ENCODE data around the gene MSANTD3.

The MSANTD3 gene

DNA sequence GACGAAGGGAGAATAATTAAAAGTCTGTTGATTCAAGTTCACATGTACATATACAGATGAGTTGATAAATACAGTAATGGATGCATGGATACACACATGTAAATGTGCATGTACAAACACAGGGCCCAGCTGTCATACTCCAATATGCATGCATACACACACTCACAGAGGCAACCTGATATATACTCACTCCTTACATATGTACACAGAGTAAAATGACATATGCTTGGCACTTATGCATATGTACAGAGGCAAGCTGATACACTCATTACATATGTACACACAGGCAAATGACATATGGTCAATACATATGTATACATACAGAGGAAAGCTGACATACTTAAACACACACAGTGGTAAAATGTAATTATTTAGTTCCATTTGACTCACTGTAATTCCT is 38.8 kb downstream of the MSANTD3 start:
- no peak for DNase-seq (ENCODE audit: low read depth)

DNA sequence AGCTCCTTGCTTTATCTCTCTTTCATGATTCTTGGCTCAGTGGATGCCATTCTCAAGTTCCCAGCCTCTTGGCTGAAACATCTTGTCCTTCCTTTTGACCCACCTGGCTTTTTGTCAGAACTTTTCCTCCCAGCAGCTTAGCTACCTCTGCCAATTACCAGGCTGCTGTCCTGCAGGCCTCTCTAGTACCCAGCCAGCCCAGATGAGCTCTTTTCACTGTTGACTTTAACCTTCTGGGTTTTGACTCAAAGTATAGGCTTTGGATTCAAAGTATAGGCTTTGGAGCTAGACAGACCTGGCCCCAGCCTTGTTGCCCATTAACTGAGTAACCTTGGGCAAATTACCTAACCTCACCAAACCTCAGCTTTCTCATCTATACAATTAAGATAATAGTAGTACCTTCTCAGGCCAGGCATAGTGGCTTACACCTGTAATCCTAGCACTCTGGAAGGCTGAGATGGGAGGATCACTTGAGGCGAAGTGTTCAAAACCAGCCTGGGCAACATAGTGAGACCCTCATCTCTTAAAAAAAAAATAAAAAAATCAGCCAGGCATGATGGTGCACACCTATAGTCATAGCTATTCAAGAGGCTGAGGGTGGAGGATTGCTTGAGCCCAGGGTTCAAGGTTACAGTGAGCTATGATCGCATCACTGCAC is 39.4 kb downstream of the MSANTD3 start:
- DNase-seq (ENCODE audit: low read depth), result peak; percentile 50

DNA sequence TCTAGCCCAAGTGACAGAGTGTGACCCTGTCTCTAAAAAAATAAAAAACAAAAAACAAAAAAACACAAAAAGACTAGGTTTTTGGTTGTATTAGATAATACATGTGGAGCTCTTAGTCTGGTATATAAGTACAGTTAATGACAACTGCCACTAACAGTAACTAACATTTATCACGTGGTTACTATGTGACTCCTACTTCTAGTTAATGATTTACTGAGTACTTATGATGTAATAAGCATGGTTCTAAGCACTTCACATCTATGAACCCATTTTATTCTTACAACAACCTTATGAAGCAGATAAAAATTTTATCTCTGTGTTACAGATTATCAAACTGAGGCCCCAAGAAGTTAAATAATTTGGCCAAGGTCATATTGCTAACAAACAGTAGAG is 39.9 kb downstream of the MSANTD3 start:
- no peak for DNase-seq (ENCODE audit: low read depth)

DNA sequence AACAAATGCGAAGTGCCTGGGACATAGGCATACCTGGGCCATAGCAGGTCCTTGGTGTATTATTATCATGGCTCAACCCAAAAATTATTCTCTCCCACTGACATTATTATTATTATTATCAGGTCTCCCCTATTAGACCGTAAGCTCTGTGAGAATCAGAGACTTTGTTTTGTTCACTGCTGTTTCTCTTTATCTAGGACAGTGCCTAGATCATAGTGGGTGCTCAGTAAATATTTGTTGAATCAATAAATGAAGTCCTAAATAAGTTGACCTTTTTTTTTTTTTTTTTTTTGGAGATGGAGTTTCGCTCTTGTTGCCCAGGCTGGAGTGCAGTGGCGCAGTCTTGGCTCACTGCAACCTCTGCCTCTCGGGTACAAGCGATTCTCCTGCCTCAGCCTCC is 41.1 kb downstream of the MSANTD3 start:
- no peak for DNase-seq (ENCODE audit: low read depth)

DNA sequence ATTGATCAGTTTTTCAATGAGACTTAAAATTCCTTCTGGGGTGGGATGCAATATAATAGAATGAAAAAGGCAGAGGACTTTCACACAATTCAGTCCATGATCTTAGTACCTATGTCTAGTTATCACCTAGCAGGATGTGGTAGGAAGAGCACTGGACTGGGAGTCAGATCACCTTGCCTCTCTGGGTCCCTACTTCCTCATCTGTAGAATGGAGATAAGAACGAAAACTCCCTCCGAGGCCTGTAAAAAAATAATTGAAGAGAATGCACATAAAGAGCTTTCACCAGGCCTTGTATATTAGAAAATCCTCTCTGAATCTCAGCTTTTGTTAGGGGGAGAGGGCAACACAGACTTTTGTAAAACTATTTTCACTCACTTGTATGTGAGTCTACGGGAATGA is 45.3 kb downstream of the MSANTD3 start:
- DNase-seq (ENCODE audit: low read depth), result no peak

DNA sequence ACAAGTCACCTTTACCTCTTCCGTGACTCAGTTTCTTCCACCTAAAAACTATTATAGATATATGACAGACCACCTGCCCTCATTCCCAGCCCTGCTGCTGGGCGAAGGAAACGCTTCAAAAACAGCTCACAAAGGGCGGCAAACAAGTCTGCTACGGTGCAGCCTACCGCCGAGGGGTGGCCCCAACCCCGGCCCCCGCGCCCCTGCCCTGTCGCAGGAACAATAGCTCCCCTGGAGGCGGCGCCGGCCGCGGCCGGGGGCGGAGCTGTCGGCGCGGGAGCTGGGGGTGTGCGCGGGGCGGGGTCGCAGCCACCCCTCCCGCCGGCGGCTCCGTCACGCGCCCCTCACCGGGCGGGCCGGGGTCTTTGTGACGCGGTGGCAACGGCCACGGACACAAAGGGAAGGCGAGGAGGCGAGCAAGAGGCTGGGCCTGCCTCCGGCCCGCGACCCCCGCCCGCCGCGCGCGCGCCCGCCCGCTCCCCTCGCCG is 45.9 kb downstream of the MSANTD3 start, which contains the start of gene TMEFF1:
TSS of gene TMEFF1 (plus strand) at position 362 of the 488 bp plus-strand sequence. CDS start 396 bp downstream, outside the sequence.
- DNase-seq (ENCODE audit: low read depth), result peak; percentile 12

DNA sequence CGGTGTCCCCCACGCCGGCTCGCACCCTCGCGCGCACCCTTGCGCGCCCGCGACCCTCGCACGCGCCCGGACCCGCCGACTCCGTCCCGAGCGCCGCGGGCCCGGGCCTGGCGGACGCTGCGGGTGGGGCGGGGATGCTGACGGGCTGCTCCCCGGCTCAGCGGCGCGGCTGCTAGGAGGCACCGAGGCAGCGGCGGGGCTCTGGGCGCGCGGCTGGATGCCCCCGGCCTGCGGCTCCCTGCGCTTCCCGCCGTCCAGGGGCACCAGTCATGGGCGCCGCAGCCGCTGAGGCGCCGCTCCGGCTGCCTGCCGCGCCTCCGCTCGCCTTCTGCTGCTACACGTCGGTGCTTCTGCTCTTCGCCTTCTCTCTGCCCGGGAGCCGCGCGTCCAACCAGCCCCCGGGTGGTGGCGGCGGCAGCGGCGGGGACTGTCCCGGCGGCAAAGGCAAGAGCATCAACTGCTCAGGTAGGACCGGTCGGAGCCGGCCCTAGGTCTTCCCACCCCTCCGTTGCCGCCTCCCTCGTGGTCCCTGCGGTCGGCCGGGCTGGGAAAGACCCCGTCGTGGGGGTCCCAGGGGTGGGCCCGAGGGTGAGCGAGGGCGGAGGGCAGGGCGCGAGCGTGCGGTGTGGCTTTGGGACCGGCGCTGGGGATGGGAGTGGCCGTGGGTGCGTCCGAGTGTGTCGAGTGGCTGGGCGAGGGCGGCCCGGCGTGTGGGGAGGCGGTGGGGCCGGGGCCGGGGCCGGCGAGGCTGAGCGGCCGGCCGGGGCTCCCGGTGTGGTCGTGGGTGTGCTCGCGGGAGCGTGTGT is 46.5 kb downstream of the MSANTD3 start:
- DNase-seq (ENCODE audit: low read depth), result peak; percentile 5

DNA sequence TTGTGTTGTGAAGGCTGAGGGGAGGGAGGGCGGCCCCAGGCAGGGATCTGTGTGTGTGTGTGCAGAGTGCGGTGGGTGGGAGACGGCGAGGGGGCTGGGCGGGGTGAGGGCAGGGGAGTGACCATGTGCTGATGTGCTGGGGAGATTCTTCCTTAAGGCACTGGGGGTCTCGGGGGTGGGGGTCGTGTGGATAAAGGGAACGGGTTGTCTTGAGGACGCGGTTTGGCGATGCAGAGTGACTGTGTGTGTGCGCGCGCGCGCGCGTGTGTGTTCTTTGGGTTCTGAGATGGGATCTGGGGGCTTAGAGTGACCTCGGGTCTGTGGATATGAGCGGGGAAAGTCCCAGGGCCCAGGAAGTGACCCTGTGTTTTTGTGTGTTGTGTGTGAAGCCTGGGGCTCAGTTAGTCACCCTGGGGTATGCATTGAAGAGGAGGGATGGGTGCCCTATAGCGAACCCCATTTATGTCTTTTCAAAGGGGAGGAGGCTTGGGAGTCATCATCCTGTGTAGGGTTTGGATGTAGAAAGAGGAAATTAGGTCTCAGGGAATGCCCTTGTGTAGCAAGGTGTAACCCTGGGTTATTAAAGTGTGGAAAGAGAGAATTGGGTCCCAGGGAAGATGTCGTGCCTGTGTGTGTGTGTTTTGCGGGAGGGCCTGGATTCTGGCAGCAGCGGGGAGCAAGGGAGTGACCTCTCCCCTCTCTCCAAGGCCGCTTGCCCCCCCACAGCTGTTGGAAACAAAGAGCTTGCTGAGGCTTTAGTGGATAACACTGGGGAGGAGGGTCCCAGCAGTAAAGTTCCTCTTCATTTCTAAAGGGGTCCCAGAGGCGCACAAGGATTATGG is 47.4 kb downstream of the MSANTD3 start:
- no peak for DNase-seq (ENCODE audit: low read depth)

DNA sequence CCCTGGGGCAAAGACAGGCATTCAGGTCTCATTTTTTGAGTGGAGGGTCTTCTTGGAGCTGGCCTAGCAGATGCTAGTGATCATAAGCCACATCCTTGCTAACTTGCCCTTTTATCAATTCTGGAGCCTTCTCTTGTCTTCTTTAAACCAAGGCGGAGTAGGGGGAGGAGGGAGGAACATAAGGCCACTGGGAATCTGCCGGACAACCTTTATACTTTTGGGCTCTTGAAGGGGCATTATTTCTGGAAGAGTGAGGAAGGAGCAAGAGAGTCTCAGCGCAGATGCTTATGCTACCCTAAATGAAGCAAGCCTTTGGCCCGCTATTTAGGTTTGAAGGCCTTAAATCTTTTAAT is 48.0 kb downstream of the MSANTD3 start:
- DNase-seq (ENCODE audit: low read depth), result no peak

DNA sequence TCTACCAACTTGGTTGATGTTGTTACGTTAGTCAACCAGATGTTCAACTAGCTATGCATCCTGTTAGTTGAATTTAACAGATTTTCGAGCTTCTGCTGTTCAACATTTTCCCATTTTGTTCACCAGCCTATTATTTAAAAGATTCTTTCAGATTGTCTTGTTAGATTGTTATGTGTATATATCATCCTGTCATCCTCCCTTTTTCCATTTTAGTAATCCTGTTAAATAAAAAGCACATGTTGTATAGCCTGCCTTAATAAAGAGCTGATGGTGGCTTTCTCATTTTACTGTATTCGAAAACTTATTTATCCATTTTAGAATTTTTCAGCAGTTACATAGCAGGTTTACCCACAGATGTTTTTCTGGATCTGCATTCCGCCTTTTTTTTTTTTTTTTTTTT is 50.3 kb downstream of the MSANTD3 start:
- DNase-seq (ENCODE audit: low read depth), result no peak

DNA sequence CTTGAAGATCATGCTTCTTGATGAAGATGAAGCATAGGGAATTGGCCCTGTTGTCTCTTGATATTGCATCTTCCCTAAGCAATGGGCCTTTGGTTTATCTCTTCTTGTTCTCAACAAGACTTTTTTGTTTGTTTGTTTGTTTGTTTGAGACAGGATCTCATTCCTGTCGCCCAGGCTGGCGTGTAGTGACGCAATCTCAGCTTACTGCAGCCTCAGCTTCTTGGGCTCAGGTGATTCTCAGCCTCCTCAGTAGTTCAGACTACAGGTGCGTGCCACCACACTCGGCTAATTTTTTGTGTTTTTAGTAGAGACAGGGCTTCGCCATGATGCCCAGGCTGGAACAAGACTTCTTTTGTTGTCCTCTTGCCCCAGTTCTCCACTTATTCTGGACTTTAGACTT is 51.2 kb downstream of the MSANTD3 start:
- no peak for DNase-seq (ENCODE audit: low read depth)

DNA sequence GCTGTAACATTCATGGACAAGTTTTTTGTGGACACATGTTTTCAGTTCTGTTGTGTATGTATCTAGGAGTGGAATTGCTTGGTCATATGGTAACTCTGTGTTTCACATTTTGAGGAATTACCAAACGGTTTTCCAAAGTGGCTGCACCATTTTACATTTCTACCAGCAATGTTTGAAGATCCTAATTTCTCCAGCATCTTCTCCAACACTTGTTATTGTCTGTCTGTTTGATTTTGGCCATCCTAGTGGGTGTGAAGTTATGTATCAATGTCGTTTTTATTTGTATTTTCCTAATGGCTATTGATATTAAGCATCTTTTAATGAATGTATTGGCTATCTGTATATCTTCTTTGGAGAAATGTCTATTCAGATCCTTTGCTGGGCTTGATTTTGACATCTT is 52.9 kb downstream of the MSANTD3 start:
- no peak for DNase-seq (ENCODE audit: low read depth)

DNA sequence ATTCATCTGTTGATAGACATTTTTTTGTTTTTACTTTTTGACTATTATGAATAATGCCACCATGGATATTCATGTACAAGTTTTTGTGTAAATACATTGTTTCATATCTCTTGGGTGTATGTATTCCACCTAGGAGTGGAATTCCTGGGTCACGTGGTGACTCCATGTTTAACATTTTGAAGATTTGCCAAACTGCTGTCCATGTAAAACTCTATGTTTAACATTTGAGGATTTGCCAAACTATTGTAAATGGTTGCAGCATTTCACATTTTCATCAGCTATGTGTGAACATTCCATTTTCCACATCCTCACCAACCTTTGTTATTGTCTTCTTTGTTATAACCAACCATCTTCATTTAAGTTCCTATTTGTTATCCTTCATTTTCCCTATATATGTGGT is 58.3 kb downstream of the MSANTD3 start:
- no peak for DNase-seq (ENCODE audit: low read depth)

DNA sequence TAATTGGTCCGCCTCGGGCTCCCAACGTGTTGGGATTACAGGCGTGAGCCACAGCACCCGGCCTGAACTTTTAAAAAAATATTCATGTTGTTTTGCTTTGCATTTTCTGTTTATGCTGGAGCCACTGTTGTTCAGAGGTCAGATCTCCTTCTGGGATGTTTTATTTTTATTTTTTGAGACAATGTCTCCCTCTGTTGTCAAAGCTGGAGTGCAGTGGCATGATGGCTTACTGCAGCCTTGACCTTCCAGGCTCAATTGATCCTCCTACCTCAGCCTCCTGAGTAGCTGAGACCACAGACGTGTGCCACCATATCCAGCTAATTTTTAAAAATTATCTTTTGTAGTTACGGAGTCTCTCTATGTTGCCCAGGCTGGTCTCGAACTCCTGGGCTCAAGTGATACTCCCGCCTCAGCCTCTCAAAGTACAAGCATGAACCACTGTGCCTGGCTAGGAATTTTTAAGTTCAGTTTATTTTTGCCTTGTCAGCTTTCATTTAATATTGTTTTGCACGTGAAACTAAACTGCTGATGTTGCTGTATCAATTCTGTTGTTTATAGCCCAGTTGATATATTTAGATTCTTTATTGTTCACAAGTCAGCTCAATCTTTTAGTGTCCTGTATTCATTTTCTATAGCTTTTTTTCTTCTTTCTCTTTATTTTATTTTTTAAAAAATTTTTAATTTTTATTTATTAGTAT is 59.7 kb downstream of the MSANTD3 start:
- no peak for DNase-seq (ENCODE audit: low read depth)

DNA sequence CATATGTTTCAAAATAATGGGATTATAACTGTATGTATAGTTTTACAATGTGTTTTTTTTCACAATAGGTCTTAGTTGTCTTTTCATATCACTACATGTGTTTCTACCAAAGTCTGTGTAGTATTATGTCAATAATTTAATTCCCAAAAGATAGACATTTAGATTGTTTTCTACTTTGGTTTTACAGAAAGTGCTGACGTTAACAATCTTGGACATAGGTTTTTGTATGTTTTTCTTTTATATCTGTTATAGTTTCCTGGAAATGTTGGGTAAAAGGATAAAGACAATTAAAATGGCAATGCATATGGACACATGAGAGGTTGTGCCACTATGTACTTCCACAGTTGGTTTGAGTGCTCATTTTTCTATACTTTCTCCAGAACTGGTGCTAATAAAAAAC is 61.2 kb downstream of the MSANTD3 start:
- DNase-seq (ENCODE audit: low read depth), result no peak

DNA sequence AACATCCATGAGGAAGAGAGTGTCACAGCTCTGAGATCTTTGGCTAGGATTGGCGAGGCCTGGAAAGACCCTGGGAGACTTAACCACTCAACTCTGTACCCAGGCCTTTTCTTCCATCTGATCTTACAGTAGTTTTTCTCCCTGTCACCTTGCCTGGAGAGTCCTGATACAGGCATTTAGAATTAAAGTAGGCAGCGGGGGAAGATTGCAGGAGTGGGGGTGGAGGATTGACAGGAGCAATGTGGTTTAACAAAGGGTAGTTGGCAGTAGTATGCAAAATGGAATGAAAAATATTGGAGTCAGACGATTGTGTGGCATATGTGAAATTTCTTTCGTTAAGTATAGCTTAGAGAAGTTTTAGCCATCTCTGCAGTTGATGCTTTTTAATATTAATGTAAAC is 62.9 kb downstream of the MSANTD3 start:
- no peak for DNase-seq (ENCODE audit: low read depth)

DNA sequence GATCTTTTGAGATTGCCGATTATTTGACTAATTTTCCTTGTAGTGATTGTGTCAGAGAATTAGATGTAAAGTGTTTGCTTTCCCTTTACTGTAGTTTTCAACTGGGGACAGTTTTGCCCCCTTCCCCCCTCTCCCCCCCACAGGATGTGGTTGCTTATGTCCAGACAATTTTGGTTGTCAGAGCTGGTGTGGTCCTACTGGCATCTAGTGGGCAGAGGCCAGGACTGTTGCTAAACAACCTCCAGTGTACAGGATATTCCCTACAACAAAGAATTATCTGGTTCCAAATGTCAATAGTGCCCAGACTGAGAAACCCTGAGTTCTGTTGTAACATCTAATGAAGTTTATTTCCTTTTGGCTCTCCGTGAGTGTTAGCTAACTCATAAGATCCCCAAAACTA is 66.0 kb downstream of the MSANTD3 start:
- DNase-seq (ENCODE audit: low read depth), result peak; percentile 68

DNA sequence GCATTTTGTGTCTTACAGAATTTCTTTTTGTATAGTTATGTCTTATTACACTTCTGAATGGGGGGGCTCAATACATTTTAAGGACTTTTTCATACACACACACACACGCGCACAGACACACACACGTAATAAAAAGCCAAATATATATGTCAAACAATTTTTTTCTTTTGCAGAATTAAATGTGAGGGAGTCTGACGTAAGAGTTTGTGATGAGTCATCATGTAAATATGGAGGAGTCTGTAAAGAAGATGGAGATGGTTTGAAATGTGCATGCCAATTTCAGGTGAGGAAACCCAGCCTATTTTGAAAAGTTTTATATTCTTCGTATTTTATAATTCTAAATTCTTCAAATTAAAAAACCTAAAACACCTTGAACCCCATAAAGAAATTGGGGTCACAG is 71.6 kb downstream of the MSANTD3 start:
- no peak for DNase-seq (ENCODE audit: low read depth)

DNA sequence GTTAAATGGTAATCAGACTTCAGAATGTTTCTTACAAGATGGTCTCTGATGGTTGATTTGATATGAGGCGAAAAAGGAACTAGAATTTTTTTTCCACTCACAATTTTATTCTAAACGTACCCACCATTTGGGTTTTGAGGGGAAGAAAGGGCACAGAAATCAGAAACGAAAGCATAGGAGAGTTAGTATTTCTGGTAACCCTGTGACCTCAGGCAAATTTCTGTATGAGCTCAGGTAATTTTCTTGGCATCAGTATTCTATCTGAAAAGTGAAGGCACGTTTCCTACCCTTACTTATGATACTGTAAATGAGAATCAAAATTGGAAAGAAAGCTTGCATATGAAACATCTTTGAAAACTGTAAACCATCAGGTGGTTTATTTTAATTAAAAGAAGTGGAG is 72.5 kb downstream of the MSANTD3 start:
- no peak for DNase-seq (ENCODE audit: low read depth)

DNA sequence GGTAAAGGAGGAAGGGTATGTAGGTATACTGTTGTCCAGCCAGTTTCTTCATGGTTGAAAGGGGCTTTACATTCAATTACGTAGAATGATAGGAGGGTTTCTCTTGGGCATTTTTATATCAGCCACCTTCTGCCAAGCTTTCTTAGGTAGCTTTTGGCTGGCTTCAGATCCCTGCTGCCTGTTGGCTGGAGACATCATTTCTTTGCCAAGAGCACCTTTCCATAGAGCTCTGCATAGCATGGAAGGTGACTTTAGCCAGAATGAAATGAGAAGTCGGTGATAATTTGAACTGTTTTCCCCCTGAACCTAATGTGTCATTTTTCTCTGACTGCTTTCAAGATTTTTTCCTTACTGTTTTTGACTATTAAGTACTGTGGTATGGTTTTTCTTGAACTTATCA is 72.9 kb downstream of the MSANTD3 start:
- DNase-seq (ENCODE audit: low read depth), result no peak

Data from fibroblast of gingiva (primary cell).